MG63 (cell line): ENCODE results near the gene TSPEAR. TPM values are rescaled to one million over a fixed set of nuclear protein-coding genes. Genes with fewer than 3 reads are reported as not detected.
"Not testable (repeated sequence)": the region's sequence is repeated elsewhere in the genome, so short reads cannot be mapped to it uniquely, and the experiment has no call there.

Experiments
- DNase-seq: peaks from one replicate; pipeline ENCODE4 v3.0.0-alpha.2; 2020
- H3K27me3 ChIP-seq: fragments of 250-450 bp; sonication (Bioruptor Pico); 2 replicates; pipeline ENCODE4 v1.5.1; 2020; ENCODE audit warnings: mild to moderate bottlenecking, moderate library complexity
- H3K36me3 ChIP-seq: fragments of 250-450 bp; sonication (Bioruptor Pico); 2 replicates; pipeline ENCODE4 v1.5.1; 2020; ENCODE audit warnings: mild to moderate bottlenecking, moderate library complexity
- H3K4me3 ChIP-seq: fragments of 250-450 bp; sonication (Bioruptor Pico); 2 replicates; pipeline ENCODE4 v1.5.1; 2020; ENCODE audit warnings: mild to moderate bottlenecking, moderate library complexity
- H3K9me3 ChIP-seq: fragments of 250-450 bp; sonication (Bioruptor Pico); 2 replicates; pipeline ENCODE4 v1.5.1; 2020; ENCODE audit warnings: mild to moderate bottlenecking, moderate library complexity
- total RNA-seq: library from RNA; depleted of rRNA; stranded (reverse); fragments of >200 nt; shearing (Covaris generic); gene quantifications from 2 replicates; pipeline ENCODE4 v1.2.3, GENCODE V29; 2014; ENCODE audit warnings: low replicate concordance

The TSPEAR gene
- total RNA-seq, 1 experiment from 2014 or later = not detected

DNA sequence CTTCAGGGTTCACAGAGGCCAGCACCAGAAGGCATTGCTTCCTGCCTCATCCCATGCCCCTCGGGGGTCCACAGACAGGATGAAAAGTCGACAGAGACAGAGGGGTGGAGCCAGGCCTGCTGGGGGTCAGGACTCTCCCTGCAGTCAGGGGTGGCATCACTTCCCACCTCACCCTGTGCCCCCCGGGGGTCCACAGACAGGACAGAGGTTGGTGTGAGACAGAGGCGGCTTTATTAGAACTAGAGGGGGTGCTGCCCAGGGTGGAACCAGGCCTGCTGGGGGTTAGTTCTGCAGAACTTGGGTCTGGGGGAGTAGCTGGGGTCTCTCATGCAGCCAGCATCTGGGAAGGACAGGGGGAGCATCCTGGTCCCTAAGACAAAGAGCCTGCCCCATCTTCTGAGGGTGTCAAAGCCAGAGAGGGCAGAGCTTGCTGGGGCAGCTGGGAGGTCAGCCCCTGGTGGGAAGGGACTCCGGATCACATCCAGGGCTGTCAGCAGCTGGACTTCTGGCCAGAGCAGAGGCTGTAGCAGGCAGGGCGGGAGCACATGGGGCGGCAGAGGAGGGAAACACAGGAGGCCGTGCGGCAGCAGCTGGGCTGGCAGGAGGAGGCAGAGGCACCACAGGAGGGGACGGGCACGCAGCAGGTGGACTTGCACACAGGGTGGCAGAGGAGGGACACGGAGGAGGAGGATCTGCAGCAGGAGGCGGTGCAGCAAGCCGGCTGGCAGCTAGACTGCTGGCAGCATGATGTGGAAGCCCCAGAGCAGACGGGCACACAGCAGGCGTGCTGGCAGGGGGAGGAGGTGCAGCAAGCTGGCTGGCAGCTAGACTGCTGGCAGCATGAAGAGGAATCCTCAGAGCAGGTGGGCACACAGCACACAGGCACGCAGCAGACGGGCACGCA is 120.2 kb downstream of the TSPEAR start:
- peaks cover 11% of the 10 kb centered on the region; the same call in 1 of the 2 replicates for H3K27me3 ChIP-seq
- not testable (repeated sequence) for H3K9me3 ChIP-seq, DNase-seq, H3K4me3 ChIP-seq, H3K36me3 ChIP-seq

DNA sequence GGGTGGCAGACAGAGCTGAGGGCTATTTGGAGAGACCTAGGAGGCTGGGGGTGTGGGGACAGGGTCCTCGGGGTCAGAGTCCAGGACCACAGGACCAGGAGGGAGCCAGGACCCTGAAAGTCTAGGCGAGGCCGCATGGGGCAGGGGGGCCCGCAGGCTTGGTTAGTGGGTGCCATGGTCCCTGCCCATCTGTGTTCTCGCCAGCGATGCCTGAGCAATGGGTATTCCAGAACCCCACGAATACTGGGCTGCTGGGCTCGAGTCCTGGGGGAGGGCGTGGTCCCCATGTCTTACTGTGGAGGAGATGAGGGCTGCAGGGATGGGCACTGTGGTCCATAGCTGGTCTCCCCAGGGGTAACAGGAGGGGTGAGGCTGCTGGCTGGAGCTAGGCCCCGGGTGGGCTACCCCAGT is 121.1 kb downstream of the TSPEAR start:
- Histone ChIP-seq H3K4me3 (no peak overlapping the region), H3K9me3 (no peaks in the 10 kb centered on the region; the same call in 1 of the 2 replicates), H3K36me3 (no peaks in the 10 kb centered on the region), H3K27me3 (peaks cover 12% of the 10 kb centered on the region)
- DNase-seq = no peak

DNA sequence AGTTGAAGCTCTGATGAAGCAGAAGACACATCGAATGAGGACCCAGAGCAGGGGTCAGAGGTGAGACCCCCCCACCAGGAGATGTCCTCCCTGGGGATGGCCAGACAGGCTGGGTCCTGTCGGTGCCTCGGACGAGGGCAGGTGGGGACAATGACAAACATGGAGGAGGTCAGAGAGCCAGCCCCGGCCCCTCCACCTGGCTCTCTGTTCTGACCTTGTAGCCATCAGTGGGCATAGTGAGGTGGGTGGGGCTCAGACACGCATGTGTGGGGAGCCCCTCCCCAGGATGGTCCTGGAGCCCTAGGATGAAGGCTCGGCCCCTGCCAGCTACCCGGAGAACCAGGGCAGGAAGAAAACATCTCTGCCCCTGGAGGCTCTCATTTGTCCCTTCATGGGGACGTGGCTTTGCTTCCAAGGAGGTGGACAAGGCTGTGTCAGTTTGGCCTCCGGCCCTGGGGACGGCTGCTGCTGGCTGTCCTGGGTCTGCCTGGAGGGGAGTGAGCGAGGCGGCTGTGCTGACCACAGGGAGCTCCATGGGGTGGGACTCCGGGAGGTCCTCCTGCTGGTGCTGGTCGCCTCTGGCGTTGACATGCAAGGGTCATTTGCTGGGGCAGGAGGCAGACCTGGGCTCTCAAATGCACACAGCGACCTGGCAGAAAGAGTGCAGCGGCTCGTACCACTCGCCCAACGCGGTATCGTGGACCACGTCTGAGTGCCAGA is 121.6 kb downstream of the TSPEAR start:
- Histone ChIP-seq H3K4me3 (no peak overlapping the region), H3K36me3 (no peaks in the 10 kb centered on the region)
- DNase-seq = no peak

DNA sequence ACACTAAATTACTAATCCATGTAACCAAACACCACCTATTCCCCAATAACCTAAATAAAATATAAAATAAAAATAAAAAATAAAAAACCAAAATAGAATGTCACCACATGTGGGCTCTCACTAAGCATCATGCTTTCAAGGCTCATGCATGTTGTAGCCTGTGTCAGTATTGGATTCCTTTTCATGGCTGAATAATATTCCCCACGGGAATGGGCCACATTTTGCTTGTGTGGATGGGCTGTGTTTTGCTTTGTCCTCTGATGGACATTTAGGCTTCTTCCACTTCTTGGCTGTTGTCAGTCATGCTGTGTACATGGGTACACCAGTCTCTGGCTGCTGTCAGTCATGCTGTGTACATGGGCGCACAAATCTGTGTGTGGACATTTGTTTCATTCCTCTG is 122.3 kb downstream of the TSPEAR start:
- Histone ChIP-seq H3K4me3 (no peak overlapping the region), H3K27me3 (peaks cover 23% of the 10 kb centered on the region), H3K9me3 (no peaks in the 10 kb centered on the region; the same call in 1 of the 2 replicates), H3K36me3 (no peaks in the 10 kb centered on the region)
- no peak for DNase-seq

More for the DNA sequence above, 121.6 kb downstream of the TSPEAR start:
- Histone ChIP-seq H3K9me3 (no peaks in the 10 kb centered on the region; the same call in 1 of the 2 replicates), H3K27me3 (peaks cover 17% of the 10 kb centered on the region)

DNA sequence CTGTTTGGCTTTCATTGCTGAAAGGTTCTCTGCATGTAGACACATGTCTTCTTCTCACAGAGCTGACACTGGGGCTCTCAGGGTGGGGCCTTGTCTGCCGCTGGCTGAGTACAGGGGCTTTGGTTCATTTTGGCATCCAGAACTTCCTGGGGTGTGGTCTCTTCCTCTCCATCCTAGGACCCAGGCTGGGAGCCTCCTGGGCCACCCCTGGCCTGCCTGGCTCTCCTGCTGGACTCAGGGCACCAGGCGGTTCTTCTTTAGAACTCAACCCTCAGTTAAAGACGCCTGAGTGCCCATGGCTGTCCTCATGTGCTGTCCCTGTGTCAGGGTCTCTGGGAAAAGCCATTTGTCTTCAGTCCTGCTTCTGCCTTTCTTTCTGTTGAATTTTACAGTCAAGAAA is 125.5 kb downstream of the TSPEAR start:
- Histone ChIP-seq H3K4me3 (no peak overlapping the region), H3K36me3 (no peaks in the 10 kb centered on the region), H3K9me3 (peaks cover 13% of the 10 kb centered on the region), H3K27me3 (peaks cover 28% of the 10 kb centered on the region)
- DNase-seq = no peak

DNA sequence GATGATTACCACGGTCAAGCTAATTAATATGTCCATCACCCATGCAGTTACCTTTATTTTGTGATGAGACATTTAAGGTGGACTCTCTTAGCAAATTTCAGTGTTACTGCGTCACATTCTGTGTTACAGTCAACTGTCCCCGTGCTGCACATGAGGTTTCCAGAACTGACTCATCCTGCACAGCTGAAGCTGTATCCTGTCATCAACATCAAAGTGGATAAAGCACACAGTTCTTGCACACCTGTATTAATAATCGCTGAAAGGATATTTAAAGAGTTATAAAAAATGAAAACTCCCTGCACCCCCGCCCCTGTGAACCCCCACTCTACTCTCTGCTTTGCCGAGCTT is 127.6 kb downstream of the TSPEAR start:
- Histone ChIP-seq H3K4me3 (no peak overlapping the region), H3K36me3 (no peaks in the 10 kb centered on the region), H3K27me3 (peaks cover 28% of the 10 kb centered on the region), H3K9me3 (peaks cover 15% of the 10 kb centered on the region)
- DNase-seq = no peak

DNA sequence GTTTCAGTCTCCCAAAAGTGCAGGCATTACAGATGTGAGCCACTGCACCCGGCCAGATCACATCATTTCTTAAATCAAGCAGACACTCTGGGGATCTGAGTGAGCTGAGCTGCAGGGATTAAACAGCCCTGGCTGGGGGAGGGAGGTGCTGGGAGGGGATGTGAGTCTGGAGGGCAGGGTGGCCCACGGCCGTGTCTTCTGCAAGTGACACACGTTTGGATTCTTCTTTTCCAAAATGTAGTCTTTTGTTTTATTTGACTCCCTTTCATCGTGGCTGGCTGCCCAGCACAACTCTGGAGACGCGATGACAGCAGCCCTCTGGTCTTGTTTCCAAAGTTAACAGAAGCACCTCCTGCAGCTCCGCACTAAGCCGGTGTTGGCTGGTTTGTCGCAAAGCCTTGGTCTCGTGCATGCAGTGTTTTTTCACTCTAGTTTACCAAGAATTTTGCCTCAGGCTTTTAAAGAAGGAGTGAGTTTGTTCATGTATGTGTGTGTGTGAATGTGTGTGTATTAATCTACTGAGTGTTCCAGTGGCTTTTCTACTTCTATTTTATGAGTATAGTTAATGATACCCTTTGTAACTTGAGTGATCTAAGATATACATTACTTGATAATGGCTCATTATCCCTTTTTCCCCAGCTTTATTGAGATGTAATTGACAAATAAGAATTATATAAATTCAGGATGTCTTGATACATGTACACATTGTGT is 128.1 kb downstream of the TSPEAR start:
- H3K27me3 ChIP-seq = peaks cover 28% of the 10 kb centered on the region
- H3K4me3 ChIP-seq = no peak overlapping the region
- H3K36me3 ChIP-seq = no peaks in the 10 kb centered on the region
- H3K9me3 ChIP-seq = peaks cover 17% of the 10 kb centered on the region
- DNase-seq = peak; percentile 74

DNA sequence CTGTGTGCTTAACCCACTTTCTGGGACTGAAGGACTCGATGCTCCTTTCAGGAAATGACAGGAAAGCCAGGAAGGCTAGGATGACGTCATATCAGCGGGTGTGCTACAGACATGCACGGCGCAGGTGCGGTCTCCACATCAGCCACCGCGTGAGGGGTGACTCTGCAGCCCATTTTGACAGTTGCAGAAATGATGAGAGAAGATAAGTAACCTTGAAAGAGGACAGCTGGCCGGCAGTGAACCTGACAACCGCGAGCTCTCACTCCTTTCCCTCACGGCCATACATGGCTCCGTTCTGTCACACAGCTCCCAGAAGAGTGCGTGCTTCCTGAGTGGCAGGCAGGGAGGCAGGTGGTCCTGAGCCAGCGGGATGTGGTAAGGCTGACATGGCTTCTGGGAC is 129.3 kb downstream of the TSPEAR start:
- Histone ChIP-seq H3K27me3 (peaks cover 28% of the 10 kb centered on the region), H3K36me3 (no peaks in the 10 kb centered on the region), H3K4me3 (no peak overlapping the region), H3K9me3 (peaks cover 24% of the 10 kb centered on the region)
- no peak for DNase-seq

DNA sequence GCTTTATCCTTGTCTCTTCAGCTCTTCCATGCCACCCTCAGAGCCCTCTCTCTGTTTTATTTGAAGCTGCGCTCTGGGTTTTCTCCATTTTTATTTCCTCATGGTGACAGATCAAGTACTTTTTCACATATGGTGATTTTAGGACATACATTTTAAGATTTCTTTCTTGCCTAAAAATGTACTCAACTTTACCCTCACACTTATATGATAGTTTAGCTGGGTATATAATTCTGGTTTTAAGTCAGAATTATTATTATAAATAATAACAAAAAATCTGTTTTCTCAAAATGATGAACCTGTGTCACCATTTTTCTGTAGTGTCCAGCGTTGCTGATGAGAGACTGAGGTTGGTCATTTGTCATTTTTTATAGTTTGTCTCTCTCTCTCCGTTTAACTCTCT is 130.2 kb downstream of the TSPEAR start:
- Histone ChIP-seq H3K9me3 (peaks cover 28% of the 10 kb centered on the region), H3K36me3 (no peaks in the 10 kb centered on the region), H3K27me3 (peaks cover 25% of the 10 kb centered on the region), H3K4me3 (no peak overlapping the region)
- DNase-seq = no peak

DNA sequence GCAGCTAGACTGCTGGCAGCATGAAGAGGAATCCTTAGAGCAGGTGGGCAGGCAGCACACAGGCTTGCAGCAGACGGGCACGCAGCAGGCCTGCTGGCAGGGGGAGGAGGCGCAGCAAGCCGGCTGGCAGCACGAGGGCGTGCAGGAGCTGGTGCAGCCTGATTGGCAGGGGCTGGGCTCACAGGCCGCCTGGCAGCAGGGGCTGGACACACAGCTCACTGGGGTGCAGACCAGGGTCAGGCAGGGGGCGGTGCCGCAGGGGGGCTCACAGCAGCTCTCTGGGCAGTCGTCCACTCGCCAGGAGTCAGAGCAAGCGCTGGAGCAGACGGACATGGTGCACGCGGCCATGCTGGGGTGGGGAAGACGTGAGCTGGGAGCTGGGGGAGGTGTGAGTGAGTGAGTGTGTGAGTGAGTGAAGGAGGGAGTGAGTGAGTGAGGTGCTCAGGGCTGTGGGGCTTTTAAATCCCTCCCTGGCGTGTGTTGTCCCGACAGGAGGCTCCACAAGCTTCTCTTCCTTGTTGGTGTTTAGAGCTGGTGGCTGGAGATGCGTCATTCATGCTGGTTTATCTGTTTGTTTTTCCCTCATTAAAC is 131.0 kb downstream of the TSPEAR start, which contains the start of gene KRTAP10-5:
KRTAP10-5 (minus strand) TSS at position 374 of the 591 bp plus-strand sequence; CDS start at position 348, 26 bp downstream.
- Histone ChIP-seq H3K27me3 (peaks cover 17% of the 10 kb centered on the region), H3K9me3 (peaks cover 30% of the 10 kb centered on the region)
- H3K4me3 ChIP-seq, H3K36me3 ChIP-seq, DNase-seq: not testable (repeated sequence)

DNA sequence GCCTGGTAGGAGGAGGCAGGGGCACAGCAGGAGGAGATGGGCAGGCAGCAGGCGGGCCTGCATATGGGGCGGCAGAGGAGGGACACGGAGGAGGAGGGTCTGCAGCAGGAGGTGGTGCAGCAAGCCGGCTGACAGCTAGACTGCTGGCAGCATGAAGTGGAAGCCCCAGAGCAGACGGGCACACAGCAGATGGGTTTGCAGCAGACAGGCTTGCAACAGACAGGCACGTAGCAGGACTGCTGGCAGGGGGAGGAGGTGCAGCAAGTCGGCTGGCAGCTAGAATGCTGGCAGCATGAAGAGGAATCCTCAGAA is 131.6 kb downstream of the TSPEAR start:
- peaks cover 11% of the 10 kb centered on the region for H3K27me3 ChIP-seq
- DNase-seq = no peak
- H3K4me3 ChIP-seq = no peak overlapping the region
- H3K36me3 ChIP-seq = no peaks in the 10 kb centered on the region
- peaks cover 30% of the 10 kb centered on the region for H3K9me3 ChIP-seq

DNA sequence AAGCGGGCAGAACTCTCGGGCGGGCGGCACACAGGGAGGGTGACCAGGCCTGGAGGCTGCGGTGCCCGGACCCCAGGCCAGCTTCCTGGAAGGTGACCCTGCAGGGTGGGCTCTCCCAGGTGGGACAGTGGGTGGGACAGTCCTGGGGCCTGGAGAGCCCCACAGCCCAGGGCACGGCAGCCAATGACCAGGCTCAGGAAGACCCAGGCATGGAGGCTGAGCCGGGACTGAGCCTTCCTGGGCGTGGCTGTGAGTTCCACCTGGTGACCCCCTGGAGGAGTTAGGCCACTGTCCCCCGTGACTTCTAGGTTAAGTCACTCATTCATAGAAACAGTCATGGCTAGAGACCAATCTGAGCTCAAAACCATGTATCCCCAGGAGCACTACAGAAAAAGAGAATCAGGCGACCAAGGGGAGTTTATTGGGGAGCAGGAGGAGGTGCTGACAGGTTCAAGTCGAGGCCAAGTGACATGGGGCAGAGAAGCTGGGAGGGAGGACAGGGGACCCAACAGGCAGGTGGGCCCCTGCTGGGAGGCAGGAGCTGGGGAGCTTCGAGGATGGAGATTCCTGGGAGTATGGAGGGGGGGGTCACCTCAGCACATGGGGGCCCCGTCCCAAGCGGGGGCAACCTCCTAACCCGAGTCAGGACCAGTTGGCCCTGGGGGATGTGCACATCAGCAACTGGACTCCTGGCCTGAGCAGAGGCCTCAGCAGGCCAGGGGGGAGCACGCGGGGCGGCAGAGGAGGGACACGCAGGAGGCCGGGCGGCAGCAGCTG is 132.1 kb downstream of the TSPEAR start:
- DNase-seq = no peak

DNA sequence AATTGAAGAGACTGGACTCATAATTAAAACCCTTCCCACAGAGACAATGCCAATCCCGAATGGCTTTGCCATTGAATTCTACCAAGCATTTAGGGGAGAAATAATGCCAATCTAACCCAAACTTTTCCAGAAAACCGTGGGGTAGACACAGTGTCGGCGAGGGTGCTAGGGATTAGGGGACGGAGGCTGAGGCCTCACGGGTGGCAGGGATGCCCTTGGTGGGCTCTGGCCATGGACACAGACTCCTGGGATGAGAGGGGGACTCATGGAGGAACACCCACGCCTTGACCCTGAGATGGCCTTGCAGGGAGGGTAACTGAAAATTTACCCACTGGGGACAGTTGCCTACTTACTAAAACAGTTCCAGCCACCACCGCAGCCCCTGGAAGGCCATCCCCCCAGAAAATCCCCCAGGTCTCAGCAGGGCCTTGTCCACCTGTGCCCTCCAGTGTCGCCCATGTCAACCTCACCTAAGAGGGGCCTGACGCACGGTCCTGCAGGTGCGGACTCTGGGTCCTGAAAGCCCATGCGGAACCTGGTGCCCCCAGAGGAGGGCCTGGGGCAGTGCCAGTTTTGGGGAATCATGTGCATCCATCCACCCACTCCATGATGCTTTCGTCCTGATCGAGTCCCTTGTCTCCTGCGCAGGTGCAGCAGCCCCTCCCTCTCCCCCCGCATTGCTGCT is 132.9 kb downstream of the TSPEAR start:
- H3K9me3 ChIP-seq = peaks cover 30% of the 10 kb centered on the region
- H3K4me3 ChIP-seq = no peak overlapping the region
- no peak for DNase-seq
- H3K36me3 ChIP-seq = no peaks in the 10 kb centered on the region
- no peaks in the 10 kb centered on the region for H3K27me3 ChIP-seq

More for the DNA sequence above, 132.1 kb downstream of the TSPEAR start:
- no peak overlapping the region for H3K4me3 ChIP-seq
- H3K27me3 ChIP-seq = peaks cover 7% of the 10 kb centered on the region
- H3K36me3 ChIP-seq = no peaks in the 10 kb centered on the region
- peaks cover 30% of the 10 kb centered on the region for H3K9me3 ChIP-seq

DNA sequence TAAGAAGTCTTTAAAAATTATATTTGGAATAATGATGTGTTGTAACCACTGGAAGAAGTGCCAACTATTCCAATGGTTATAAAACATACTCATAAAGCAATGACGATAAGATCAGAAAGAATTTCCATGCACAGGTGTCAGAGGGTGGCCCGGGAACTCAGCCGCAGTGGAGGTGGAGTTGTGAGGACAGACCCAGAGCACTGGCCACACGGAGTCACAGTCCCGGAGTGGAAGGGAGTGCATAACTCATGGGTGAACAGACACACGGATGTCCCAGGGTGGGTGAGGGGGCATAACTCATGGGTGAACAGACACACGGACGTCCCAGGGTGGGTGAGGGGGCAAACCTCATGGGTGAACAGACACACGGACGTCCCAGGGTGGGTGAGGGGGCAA is 135.3 kb downstream of the TSPEAR start:
- Histone ChIP-seq H3K36me3 (no peaks in the 10 kb centered on the region), H3K9me3 (peaks cover 25% of the 10 kb centered on the region), H3K27me3 (no peaks in the 10 kb centered on the region), H3K4me3 (no peak overlapping the region)
- no peak for DNase-seq

DNA sequence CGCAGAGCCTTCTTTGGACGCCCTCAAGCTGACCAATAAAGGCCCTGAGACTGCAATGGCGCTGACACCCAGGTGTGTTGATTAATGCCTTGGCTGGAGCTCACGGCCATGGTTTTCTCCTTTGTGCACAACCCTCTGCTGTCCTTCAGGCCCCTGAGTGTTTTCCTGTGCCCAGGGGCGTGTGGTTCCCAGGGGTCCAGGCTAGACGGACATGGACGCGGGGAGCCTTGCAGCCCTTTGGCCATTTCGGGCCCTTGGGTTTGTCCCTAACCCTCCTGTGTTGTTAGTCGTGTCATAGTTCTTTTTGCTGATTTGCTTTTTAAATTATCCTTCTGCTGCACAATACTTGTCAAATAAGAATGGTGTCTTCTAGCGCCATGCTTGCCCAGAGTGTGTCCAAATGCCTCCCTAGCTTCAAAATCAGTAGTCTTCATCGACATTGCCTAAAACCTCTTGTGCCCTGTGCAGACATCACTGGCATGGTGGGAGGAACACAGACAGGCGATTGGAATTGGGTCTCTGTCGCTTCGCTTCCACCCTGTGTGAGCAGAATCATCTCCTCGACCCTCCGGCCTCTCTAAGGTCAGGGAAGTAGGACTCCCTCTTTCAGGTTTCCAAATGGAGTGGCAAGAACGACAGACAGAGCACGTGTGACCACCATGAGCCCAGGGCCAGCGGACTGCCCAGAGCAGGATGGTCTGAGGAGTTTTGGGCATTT is 135.9 kb downstream of the TSPEAR start:
- no peak for DNase-seq
- H3K36me3 ChIP-seq = no peaks in the 10 kb centered on the region
- H3K27me3 ChIP-seq = no peaks in the 10 kb centered on the region
- peaks cover 28% of the 10 kb centered on the region for H3K9me3 ChIP-seq
- no peak overlapping the region for H3K4me3 ChIP-seq
